Erythroblast (primary cell): ENCODE data around the gene CCDC28A.

Experiments
- GATA1 ChIP-seq: IDR thresholded peaks from 2 replicates; pipeline ENCODE4 v1.6.1; 2011; ENCODE audit warnings: low read depth, mild to moderate bottlenecking, control low read depth, low read length, moderate library complexity
- POLR2A ChIP-seq: IDR thresholded peaks from 2 replicates; pipeline ENCODE4 v1.6.1; 2011; ENCODE audit warnings: mild to moderate bottlenecking, low read length

DNA sequence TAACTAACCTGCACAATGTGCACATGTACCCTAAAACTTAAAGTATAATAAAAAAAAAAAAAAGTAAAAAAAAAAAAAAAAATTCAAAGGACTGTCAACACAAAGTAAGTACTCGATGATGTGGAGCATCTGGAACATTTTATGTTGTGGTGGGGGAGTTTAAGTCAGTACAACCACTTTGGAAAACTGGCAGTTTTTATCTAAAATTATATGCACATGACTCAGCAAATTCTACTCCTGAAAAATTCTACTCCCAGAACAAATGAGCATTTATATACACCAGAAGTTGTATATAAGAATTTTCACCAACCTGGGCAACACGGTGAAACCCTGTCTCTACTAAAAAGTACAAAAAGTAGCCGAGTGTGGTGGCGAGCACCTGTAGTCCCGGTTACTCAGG, 36.9 kb upstream of the CCDC28A start:
- no peak for TF ChIP-seq POLR2A
- TF ChIP-seq GATA1, result no peak
